Measurements from ENCODE around the gene DOCK3. TPM values are rescaled to one million over a fixed set of nuclear protein-coding genes. Genes with fewer than 3 reads are reported as not detected.

The DOCK3 gene
- total RNA-seq, 2 donors from 2014 or later: 0.02 to 0.32 TPM

DNA sequence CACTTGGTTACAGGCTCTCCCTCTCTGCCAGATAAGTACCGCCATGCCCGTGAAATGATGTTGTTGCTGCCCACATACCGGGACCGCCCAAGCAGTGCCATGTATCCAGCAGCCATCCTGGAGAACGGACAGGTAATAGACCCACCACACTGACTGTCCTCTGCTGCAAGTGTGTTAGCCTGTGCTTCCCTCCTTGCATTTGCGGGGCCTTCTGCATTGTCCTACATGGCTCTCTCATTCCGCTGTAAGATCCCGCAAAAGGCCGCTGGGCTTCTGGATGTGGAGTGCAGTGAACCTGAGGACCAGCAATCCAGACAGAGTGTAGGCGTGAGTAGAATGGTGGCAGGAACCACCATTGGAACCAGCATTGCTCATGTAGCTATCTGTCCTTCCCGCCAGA, 699.7 kb downstream of the DOCK3 start:
- DNase-seq: no peak
- Histone ChIP-seq H3K36me3 (no peaks in the 10 kb centered on the region), H3K27ac (no peak overlapping the region), H3K4me3 (no peak overlapping the region), H3K4me1 (no peaks in the 10 kb centered on the region), H3K9me3 (no peaks in the 10 kb centered on the region), H3K27me3 (no peaks in the 10 kb centered on the region), H3K9ac (ENCODE audit: low read depth in 2 of 2, low read length in 2 of 2) (no peak overlapping the region)
- TF ChIP-seq, protein P1, sequence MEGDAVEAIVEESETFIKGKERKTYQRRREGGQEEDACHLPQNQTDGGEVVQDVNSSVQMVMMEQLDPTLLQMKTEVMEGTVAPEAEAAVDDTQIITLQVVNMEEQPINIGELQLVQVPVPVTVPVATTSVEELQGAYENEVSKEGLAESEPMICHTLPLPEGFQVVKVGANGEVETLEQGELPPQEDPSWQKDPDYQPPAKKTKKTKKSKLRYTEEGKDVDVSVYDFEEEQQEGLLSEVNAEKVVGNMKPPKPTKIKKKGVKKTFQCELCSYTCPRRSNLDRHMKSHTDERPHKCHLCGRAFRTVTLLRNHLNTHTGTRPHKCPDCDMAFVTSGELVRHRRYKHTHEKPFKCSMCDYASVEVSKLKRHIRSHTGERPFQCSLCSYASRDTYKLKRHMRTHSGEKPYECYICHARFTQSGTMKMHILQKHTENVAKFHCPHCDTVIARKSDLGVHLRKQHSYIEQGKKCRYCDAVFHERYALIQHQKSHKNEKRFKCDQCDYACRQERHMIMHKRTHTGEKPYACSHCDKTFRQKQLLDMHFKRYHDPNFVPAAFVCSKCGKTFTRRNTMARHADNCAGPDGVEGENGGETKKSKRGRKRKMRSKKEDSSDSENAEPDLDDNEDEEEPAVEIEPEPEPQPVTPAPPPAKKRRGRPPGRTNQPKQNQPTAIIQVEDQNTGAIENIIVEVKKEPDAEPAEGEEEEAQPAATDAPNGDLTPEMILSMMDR (IDR thresholded peaks at IDR 0.05): no peak
- intact Hi-C loops (cut with DNase I): loop anchor here (5.0 kb wide), 2 partner anchors 402 to 757 kb away; partner anchors contain the start of gene MAPKAPK3

DNA sequence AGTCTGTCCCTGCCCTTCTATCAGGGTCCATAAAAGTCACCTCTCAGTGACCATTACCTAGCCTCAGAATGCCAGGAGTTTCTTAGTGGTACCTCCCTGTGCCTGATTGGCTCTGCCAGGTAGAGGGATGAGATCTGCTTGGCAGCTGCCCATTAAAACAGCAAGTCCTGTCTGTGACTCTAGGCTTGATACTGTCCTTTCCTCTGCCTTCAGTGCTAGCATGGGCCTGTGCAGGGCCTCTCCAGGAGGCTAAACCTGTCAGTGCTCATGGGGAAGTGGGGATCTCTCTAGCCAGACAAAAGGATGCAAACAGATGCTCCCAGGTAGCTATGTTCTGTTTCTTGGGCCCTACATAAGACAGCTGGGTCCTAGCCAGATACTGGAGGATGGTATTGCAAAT, 700.4 kb downstream of the DOCK3 start:
- TF ChIP-seq, protein P1 (IDR thresholded peaks at IDR 0.05): no peak
- no peak for DNase-seq
- no peaks in the 10 kb centered on the region for H3K36me3 ChIP-seq

DNA sequence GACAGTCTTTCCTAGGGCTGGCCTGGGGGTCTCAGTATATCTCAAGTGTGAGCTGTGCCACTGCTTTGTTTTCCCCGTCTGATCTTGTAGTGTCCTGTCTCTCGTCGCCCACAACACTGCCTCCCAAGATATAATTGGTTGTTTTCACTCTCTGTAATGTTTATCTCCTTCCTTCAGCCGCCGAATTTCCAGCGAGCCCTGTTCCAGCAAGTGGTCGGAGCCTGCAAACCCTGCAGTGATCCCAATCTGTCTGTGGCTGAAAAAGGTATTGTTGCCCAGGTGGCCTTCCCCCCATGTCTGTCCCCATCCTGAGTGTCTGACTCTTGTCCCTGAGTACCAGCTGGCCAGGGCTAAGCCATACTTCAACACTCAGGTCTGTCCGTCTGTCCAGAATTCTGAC, 700.8 kb downstream of the DOCK3 start:
- intact Hi-C loops (cut with DNase I): loop anchor here (5.0 kb wide), 1 partner anchor 803 kb away; no protein-coding TSS in a partner anchor

More for the DNA sequence above, 700.4 kb downstream of the DOCK3 start:
- Histone ChIP-seq H3K9me3 (no peaks in the 10 kb centered on the region), H3K4me1 (no peaks in the 10 kb centered on the region), H3K9ac (ENCODE audit: low read depth in 2 of 2, low read length in 2 of 2) (no peak overlapping the region), H3K27me3 (no peaks in the 10 kb centered on the region), H3K4me3 (no peak overlapping the region), H3K27ac (no peak overlapping the region)
- intact Hi-C loops (cut with DNase I): loop anchor here (5.0 kb wide), 1 partner anchor 803 kb away; no protein-coding TSS in a partner anchor

DNA sequence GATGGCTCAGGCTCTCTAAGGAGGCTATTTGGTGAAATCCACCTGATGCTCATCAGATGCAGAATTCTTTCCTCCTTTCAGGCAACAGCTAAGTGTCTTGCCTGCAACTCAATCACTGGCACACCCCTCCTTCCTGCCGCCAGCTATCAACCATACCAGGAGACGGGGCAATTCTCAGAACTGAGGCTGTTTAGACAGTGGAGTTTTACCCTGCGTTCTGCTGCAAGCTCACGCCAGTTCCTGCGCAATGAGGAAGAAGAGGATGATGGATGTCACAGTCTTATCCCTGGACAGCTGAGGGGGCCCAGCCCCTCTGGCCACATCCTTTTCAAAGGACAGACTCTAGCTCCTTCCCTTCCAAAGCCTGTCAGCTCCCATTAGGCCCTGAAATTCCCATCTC, 703.3 kb downstream of the DOCK3 start:
- H3K4me3 ChIP-seq: no peak overlapping the region
- H3K9ac ChIP-seq (ENCODE audit: low read depth in 2 of 2, low read length in 2 of 2): no peak overlapping the region
- no peaks in the 10 kb centered on the region for H3K4me1 ChIP-seq
- TF ChIP-seq, protein P1 (IDR thresholded peaks at IDR 0.05): no peak
- no peak overlapping the region for H3K27ac ChIP-seq
- intact Hi-C loops (cut with DNase I): loop anchor here (5.0 kb wide), 1 partner anchor 806 kb away; no protein-coding TSS in a partner anchor
- no peak for DNase-seq
- no peaks in the 10 kb centered on the region for H3K36me3 ChIP-seq
- H3K27me3 ChIP-seq: no peaks in the 10 kb centered on the region
- H3K9me3 ChIP-seq: no peaks in the 10 kb centered on the region

More for the DNA sequence above, 700.8 kb downstream of the DOCK3 start:
- Histone ChIP-seq H3K4me3 (no peak overlapping the region), H3K9me3 (no peaks in the 10 kb centered on the region), H3K36me3 (no peaks in the 10 kb centered on the region), H3K27ac (no peak overlapping the region), H3K4me1 (no peaks in the 10 kb centered on the region), H3K9ac (ENCODE audit: low read depth in 2 of 2, low read length in 2 of 2) (no peak overlapping the region), H3K27me3 (no peaks in the 10 kb centered on the region)
- no peak for DNase-seq
- TF ChIP-seq, protein P1 (IDR thresholded peaks at IDR 0.05): no peak

DNA sequence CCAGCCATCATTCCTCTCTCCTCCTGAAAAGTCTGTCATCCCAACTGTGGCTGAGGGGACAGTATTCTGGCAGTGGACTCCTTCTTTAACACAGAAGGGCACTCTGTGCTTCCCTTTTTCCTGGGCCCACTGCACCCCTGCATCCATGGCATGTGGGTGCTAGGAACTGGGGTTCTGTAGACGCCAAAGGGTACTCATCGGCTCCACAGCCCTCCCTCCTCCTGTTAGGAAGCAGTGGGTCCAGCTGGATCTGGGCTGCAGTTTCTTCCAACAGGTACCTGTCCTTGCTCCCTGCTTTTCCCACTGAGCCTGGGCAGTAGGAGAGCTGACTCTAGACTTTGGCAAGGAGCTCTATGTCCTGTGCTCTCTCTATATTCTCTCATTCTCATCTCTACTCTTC, 704.0 kb downstream of the DOCK3 start:
- H3K27ac ChIP-seq: no peak overlapping the region
- TF ChIP-seq, protein P1 (IDR thresholded peaks at IDR 0.05): no peak
- no peak overlapping the region for H3K4me3 ChIP-seq
- H3K9me3 ChIP-seq: no peaks in the 10 kb centered on the region
- H3K4me1 ChIP-seq: no peaks in the 10 kb centered on the region
- no peaks in the 10 kb centered on the region for H3K36me3 ChIP-seq
- no peaks in the 10 kb centered on the region for H3K27me3 ChIP-seq
- DNase-seq: no peak
- intact Hi-C loops (cut with DNase I): loop anchor here (5.0 kb wide), 1 partner anchor 806 kb away; no protein-coding TSS in a partner anchor
- no peak overlapping the region for H3K9ac ChIP-seq (ENCODE audit: low read depth in 2 of 2, low read length in 2 of 2)
